Left colon (tissue), 2 donors: ENCODE data around the gene IL26. TPM values are rescaled to one million over a fixed set of nuclear protein-coding genes. Genes with fewer than 3 reads are reported as not detected.
"Not testable (repeated sequence)": the region's sequence is repeated elsewhere in the genome, so short reads cannot be mapped to it uniquely, and the experiment has no call there.

ENCODE experiments used
- ATAC-seq: fragments of 200-7000 bp; cut with Tn5 transposase; one replicate; pipeline ENCODE4 v1.9.1; 2020; ENCODE audit warnings: mild to moderate bottlenecking, moderate library complexity
- DNase-seq, 2 donors: peaks; one replicate each; pipeline ENCODE4 v3.0.0-alpha.2; 2020
- intact Hi-C, 2 donors: fragments of 100-400 bp; cut with DNase I in 1 of 2; cut with micrococcal nuclease in 1 of 2; formaldehyde crosslinking; loops; one replicate each; pipeline versions ENCODE4 v1.11.2 to v1.14.0; 2022; cut with DNase I, micrococcal nuclease
- total RNA-seq, 2 donors: library from RNA; stranded (reverse); fragmentation: NEBNext Ultra II Directional; extraction: Animal tissue kit (Norgen Biotek cat#: 25700); gene quantifications; one replicate each; pipeline ENCODE4 v1.2.1, GENCODE V29; 2021
- donor health status: DM: no; HTN: no; CAD: no.
- donor health status: DM: yes; HTN: yes; CAD: no.

Gene IL26
- total RNA-seq, 2 donors from 2014 or later: not detected

DNA sequence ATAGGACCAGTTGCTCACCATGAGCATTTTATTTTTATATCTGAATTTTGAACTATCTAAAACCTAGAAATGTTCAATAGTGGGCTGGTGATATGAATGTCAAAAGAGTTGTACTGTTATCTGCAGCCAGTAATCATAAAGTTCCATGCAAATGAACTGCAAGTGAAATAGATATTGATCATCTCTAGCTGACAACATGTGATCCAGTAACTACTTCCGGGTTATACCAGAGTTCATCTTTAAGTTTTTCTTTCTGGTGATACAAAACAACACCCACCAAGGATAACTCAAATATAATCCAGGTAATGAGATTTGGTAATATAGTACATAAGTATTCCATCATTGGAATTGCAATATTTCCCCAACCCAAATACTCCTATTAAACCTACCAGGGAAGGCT, 4.1 kb downstream of the IL26 start:
- ATAC-seq (no peak), DNase-seq (no peak)
- intact Hi-C loops: loop anchor here in 1 of 2 donors (10.0 kb wide), 1 partner anchor 93 kb away; no protein-coding TSS in a partner anchor

DNA sequence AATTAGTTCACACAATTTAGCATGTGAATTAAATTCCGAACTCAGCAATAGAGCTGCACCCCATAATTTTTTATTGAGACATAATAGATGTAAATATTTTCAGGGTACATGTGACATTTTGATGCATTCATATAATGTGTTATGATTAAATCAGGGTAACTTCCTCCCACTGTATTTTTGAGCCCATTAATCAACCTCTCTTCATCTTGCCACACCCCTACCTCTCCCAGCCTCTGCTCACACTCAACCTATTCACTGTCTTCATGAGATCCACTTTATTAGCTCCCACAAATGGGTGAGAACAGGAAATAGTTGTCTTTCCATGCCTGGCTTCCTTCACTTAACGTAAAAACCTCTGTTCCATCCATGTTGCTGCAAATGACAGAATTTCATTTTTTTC, 14.7 kb downstream of the IL26 start:
- DNase-seq (no peak), ATAC-seq (no peak)
- intact Hi-C loops: no loop called here

DNA sequence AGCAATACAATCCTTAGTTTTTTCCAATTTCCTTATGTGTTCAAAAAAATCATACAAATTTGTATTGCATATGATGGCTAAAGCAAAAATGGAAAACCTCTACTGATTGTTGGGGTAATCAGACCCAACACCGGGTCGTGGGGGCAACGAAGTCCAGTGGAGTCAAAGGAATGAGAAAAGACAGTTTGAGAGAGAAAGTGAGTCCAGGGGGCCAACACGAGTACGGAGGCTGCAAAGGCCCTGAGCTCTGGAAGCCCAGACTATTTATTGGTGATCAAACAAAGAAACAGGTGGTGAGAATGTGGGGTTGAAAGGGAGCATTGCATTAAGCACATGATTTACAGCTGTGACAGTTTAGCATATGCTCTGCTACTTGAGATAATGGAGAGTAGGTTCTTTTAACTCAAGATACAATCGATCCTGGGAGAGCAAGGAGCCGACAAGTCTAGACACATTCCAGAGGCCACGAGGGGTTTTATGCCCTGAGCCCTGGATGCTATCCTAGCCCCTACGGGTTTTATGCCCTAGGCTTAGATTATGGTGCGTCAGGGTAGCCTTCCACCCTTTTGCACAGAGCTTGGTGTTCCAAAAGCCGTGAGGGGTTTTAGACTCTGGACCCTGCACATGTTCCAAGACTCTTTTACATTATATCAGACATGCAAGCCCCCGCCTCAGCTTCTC, 16.4 kb downstream of the IL26 start:
- intact Hi-C loops, DNase-seq, ATAC-seq: not testable (repeated sequence)

DNA sequence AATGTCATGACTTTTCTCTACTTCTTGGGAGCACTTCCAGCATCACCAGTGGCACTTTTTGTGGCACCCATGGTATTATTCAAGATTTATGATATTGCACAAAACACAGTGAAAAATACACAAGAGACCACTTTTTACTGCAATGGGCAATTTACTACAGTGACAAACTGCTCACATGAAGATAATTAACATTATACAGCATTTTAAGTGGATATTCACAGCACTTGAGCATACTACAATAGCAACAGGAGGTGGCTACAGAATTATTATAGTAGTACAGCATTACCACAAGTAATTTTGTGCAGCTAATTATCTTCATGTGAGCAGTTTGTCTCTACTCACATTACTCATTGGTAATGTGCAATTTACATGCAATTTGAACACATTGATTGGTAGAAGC, 18.3 kb downstream of the IL26 start:
- intact Hi-C loops: no loop called here
- DNase-seq: no peak
- no peak for ATAC-seq

DNA sequence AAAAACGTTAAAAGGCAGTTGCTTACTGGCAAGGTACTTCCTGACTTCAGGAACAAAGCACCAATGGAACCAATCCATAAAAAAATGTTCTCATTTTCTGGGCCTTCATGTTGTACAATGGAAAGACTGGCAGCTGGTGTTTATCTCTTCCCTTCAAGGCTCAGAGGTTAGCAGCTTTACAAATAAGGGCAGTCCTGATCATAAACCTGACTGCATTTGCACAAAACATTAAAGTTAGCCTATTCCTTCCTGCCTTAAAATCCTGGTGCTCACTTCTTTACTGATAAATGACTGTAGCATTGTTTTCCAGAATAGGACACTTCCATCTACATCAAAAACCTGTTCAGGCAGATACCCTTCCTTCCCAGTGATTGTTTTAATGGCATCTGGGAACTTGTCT, 19.2 kb downstream of the IL26 start:
- intact Hi-C loops: no loop called here
- ATAC-seq (no peak), DNase-seq (no peak)

DNA sequence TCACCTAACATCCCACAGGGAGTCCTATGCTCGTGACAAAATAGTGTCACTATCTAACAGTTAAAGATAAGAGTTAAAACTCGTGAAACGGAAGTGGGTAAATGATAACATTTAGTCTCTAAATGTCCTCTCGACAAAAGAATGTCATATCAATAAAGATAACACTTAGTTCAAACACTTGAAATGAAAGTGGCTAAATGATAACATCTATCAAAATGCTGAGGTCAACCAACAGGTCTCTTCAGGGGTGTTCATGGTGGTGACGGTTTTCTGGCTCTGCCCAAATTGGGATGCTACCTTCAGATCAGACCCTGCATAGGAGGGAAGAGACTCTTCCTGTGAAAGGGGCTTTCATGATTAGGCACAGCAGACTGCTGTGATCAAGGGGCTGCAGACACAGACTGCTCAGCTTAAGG, 22.1 kb downstream of the IL26 start:
- intact Hi-C loops: no loop called here
- ATAC-seq: no peak
- DNase-seq: no peak

DNA sequence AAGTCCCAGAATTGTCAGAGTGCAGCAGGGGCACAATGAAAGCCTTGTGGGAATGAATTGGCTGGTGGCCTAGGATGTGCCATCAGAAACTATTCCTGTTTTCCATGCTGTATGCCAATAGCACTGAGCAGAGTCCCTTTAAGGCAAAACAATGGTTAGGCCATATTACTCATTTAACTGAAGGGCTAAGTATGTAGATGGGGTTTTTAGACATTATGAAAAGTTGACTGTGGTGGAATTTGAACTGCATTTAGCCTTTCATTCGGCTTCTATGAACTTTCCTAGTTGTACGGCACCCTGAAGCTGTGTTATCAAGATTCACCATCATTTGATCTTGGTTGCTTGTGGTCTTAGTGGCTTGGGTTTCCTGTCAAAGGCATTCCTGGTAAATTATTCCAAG, 24.8 kb downstream of the IL26 start:
- ATAC-seq (no peak), DNase-seq (no peak)
- intact Hi-C loops: no loop called here

DNA sequence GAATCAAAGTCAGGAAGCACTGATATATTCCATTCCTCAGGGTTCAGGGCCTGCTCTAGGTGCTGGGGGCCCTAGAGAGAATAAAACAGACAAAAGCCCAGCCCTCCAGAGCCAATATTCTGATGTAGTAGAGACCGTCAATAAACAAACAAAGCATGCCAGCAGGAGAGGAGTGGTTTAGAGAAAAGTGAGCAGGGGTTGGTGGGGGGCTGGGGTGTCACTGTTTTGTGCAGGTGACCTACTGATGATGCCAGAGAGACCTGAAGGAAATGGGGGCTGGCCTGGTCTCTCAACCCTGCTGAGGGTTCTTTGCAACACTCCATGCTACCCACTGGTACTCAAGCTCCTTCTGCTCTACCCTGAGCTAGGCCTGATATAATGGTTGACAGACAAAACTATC, 26.5 kb downstream of the IL26 start:
- intact Hi-C loops: no loop called here
- DNase-seq: no peak
- no peak for ATAC-seq

DNA sequence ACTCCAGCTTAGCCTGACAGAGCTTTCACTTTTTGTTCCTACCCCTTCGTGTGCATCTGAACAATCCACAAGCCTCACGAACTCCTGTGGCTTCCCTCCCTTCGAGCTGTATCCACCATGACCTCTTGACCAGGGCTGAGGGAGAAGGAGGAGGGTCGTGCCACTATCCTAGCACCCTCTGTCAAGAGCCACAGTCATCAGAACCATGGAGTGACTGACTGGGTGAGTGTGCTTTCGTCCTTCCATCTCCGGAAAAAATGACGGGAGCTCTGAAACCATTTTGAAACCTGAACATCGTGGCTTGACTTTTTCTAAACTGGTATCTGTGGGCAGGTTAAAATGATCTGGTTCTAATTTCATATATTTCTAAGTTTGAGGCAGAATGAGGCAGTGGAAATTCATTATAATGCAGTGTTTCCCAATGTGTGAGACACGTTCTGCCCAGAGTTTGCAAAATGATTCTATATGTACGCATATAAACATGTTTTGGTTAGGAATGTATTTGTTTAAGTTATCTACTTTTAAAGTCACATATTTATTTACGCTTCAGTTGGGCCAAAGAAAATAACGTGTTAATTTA, 27.0 kb downstream of the IL26 start:
- intact Hi-C loops: no loop called here
- DNase-seq (no peak), ATAC-seq (no peak)

DNA sequence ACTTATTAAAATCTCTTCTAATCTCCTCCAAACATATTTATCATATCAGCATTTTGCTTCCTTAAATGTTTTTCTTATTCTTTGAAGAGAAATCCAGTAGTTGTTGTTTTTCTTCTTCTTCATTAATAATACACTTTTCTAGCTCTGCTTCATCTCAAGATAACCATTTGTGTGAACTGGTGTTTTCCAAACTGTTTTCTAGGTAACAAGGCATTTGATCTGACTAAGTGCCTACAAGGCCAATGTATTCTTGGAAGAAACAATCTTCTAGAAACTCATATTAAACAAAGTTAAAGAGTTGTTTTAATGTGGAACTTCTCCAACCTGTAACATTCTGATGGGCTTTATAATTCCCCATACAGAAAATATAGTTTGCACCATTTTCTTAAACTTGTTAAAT, 35.3 kb downstream of the IL26 start:
- ATAC-seq (no peak), DNase-seq (no peak)
- intact Hi-C loops: no loop called here

DNA sequence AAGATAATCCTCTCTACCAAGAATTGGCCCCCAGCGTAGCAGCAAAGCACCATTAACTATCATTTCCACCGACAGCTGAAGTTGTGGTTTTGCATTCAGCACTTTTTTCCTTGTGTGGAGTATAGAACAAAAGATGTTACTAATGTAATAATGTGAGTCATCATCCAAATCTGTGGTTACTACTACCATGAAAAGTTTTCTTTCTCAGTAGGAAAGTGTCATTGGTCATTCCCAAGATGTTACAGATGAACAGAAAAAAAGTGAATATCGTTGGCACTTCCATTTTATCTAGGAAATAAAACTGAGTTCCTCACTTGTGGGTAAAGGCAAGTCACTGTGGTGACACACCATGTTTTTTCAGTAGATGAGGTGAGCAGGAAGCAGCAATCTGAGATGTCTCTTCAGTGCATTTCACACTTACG, 35.8 kb downstream of the IL26 start:
- intact Hi-C loops: no loop called here
- ATAC-seq (no peak), DNase-seq (no peak)

DNA sequence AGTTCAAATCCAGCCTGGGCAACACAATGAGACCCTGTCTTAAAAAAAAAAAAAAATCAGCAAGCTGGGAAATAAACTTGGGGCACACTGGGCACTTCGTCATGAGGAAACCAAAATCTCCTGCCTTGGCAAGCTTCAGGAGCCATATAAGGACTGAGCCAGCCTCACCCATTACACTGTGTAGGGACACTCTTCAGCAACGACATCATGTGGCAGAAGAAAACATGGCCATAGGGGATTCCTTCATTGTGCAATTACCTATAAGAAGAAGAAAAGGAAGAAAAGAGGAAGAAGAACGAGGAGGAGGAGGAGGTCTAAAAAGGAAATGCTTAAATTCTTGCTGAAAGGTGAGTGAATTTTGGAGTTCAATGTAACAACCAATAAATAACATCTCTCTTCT, 40.0 kb downstream of the IL26 start:
- intact Hi-C loops: no loop called here
- ATAC-seq (no peak), DNase-seq (no peak)

DNA sequence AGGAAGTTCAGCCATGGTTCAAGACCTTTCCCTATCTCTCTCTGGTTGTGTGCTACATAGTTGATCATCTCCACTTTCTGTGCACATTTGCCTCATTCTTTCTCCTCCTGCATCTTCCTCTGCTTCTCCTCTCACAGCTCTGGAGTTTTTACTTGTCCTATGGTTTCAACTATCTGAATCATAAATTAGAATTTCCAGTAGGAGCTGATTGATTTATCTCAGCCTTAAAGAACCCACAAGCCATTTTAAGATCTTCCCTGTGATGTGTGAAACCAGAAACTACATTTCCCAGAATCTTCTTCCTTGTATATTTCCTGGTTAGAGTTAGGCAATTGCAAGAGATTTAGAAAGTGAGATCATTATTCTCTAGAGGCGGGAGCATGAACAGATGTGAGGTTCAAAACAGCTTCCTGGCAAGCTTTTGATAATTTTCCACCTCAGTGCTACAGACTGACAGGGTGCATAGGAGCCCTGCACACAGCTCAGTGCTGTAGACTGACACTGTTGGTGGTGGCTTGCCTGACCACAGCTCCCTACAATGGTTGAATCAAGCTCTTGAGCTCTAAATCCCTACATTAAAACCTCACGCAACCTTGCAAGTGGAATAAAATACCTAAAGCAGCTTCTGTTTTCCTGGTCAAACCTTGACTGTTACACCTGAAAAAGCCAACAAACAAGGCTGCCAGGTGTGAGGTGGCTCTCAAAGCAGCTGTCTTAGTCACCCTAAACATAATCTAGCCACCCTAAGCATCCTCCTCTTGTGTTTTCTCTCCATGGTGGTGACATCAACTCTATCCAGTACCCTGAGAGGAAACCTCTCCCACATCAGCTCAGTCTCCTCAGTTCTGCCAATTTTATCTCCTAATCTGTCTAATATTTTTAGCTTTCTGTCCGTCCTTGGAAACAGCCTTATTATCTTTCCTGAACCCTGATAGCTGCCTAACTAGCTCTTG, 44.5 kb downstream of the IL26 start:
- ATAC-seq: no peak
- DNase-seq: no peak

DNA sequence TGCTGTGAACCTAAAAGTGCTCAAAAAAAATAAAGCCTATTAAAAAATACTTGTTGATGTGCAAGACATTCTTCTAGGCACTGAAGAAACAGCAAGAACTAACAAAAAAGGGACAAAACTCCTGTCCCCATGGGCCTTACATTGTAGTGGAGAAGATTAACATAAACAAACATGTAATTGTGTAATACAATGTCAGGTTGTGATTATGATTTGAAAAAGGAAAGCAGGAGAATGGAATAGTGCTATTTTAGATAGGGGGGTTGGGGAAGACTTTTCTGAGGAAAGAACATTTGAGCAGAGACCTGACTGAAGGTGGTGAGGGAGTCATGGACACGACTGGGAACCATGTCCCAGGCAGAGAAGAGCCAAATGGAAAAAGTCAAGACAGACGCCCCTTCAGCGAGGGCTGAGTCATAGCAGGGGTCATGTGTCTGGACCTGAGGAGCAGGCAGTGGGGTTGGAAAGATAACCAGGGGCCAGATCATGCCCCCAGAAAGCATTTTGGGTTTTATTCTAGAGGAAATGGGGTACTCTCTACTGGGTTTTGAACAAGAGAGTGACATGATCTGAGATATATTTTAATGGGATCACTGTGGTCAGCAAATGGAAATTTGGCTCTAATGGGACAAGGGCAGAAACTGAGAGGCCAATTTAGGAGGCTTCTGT, 46.7 kb downstream of the IL26 start:
- intact Hi-C loops: no loop called here
- DNase-seq (no peak), ATAC-seq (no peak)

More for the DNA sequence above, 44.5 kb downstream of the IL26 start:
- intact Hi-C loops: no loop called here

DNA sequence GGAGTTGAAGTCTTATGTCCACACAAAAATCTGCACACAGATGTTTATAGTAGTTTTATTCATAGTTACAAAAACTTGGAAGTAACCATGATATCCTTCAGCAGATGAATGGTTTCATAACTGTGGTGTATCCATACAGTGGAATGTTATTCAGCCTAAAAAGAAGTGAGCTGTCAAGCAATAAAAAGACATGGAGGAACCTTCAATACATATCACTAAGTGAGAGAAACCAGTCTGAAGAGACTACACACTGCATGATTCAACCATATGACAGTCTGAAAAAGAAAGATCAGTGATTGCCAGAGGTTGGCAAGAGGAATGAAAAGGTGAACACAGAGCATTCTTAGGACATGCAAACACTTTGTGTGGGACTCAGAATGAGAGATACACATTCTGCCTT, 47.4 kb downstream of the IL26 start:
- DNase-seq (no peak), ATAC-seq (no peak)
- intact Hi-C loops: no loop called here

DNA sequence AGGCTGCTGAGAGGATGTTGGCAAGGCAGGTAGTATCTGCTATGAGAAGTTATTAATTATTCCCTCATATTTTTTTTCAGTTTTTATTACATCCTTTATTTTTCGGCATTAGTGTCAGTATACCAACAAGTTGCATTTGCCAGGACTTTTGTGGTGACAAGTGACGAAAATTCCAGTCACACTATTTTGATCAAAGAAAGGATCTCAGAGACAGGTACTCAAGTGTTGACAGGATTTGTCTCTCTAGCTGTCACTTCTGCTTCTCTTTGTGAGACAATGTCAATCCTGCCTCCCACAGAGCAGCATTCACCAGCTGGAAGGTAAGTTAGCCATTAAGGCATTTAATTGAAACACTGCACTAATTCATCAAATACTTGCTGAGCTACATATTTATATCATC, 48.0 kb downstream of the IL26 start:
- DNase-seq (no peak), ATAC-seq (no peak)
- intact Hi-C loops: no loop called here

DNA sequence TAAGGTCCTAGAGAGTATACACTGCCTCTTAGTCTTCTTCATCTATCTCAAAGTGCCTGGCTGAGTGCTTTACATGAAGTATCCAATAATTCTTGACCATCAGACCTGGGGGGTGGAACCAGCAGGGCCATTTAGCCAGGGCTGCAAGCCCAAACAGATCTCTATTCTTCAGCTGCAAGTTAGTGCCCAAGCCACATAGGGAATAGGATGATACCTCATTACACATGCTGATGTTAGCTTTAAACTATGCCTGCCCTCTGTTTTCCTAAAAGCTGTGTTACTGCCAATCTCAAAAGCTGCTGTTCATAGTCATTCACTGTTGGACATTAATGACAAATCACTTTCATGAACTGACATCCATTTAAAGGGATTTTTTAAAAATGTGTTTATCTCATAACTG, 49.4 kb downstream of the IL26 start:
- intact Hi-C loops: no loop called here
- ATAC-seq (no peak), DNase-seq (no peak)

DNA sequence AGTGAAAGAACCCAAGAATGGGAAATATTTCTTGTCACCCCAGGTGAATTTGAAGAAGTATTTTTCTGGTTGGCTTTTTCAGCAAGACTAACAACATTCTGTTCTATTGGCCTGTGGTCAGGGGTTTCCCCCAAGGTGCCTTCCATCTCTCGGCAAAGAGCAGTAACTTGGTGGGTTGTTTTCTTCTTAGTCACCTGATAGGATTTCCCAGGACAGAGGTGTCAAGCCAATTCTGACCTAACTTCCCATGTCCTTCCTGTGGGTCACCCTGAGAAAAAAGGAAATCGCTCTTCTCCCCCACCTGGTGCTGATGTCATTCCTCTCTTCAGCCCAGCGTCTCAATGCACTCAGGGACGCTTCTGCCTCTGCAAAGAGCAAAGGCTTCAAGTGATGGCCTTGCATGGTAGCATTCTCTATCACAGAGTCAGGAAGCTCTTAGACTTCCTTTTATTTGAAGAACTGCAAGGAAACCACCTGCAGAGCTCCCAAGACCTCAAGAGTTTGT, 50.0 kb downstream of the IL26 start:
- intact Hi-C loops: no loop called here
- DNase-seq: no peak
- ATAC-seq: no peak

DNA sequence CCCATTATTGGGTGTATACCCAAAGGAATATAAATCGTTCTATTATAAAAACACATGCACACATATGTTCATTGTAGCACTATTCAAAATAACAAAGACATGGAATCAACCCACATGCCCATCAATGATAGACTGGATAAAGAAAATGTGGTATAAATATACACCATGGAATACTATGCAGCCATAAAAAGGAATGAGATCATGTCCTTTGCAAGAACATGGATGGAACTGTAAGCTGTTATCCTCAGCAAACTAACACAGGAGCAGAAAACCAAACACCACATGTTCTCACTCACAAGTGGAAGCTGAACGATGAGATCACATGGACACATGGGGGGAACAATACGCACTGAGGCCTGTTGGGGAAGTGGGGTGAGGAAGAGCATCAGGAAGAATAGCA, 50.8 kb downstream of the IL26 start:
- ATAC-seq, intact Hi-C loops, DNase-seq: not testable (repeated sequence)
